HepG2 (cell line): Measurements from ENCODE around the gene ENO2. TPM values are rescaled to one million over a fixed set of nuclear protein-coding genes. Genes with fewer than 3 reads are reported as not detected.

Experiments used
- EHMT2 ChIP-seq: fragments of 200-600 bp; sonication (generic); IDR thresholded peaks from 2 replicates; pipeline ENCODE4 v1.7.0; 2017; ENCODE audit warnings: antibody characterized with exemption, low read depth, low read length, borderline replicate concordance
- GTF3A ChIP-seq: sonication (generic); formaldehyde crosslinking; conservative IDR thresholded peaks from 2 replicates; pipeline ENCODE4 v1.4.0; 2020; ENCODE audit warnings: mild to moderate bottlenecking, missing genetic modification reagents
- MIER3 ChIP-seq: IDR thresholded peaks from 2 replicates; pipeline ENCODE4 v1.6.1; 2016; ENCODE audit warnings: missing compliant biosample characterization, borderline replicate concordance
- MLXIP ChIP-seq: sonication (generic); formaldehyde crosslinking; IDR thresholded peaks from 2 replicates; pipeline ENCODE4 v1.9.0; 2021; ENCODE audit warnings: missing genetic modification reagents, borderline replicate concordance
- NFATC3 ChIP-seq: sonication (generic); formaldehyde crosslinking; IDR thresholded peaks from 2 replicates; pipeline ENCODE4 v1.5.1; 2020; ENCODE audit warnings: mild to moderate bottlenecking, missing genetic modification reagents
- PHF5A ChIP-seq: IDR thresholded peaks from one replicate; pipeline ENCODE4 v1.6.1; 2018; ENCODE audit warnings: low read depth, missing genetic modification reagents; ENCODE audit not compliant: unreplicated experiment
- THRA ChIP-seq: sonication (generic); formaldehyde crosslinking; IDR thresholded peaks from 2 replicates; pipeline ENCODE4 v1.4.0; 2020; ENCODE audit warnings: missing genetic modification reagents, borderline replicate concordance
- ZBED4 ChIP-seq: sonication (generic); formaldehyde crosslinking; IDR thresholded peaks from 2 replicates; pipeline ENCODE4 v1.4.0; 2020; ENCODE audit warnings: missing genetic modification reagents, borderline replicate concordance
- ZBTB20 ChIP-seq: sonication (generic); formaldehyde crosslinking; IDR thresholded peaks from 2 replicates; pipeline ENCODE4 v1.8.1; 2023; ENCODE audit warnings: missing genetic modification reagents, low read depth, mild to moderate bottlenecking, borderline replicate concordance
- ZHX2 ChIP-seq, 2 experiments: sonication (generic) in 1 of 2; formaldehyde crosslinking in 1 of 2; IDR thresholded peaks; 2 replicates each; pipeline versions ENCODE4 v1.6.1 to v1.9.0; 2014 to 2022; ENCODE audit warnings: antibody characterized with exemption in 1 of 2, borderline replicate concordance in 1 of 2, inconsistent platforms in 1 of 2, low read depth in 1 of 2, missing genetic modification reagents in 1 of 2
- ZNF232 ChIP-seq: sonication (generic); formaldehyde crosslinking; IDR thresholded peaks from 2 replicates; pipeline ENCODE4 v1.4.0; 2020; ENCODE audit warnings: missing genetic modification reagents, borderline replicate concordance
- ZNF572 ChIP-seq: sonication (generic); formaldehyde crosslinking; IDR thresholded peaks from 2 replicates; pipeline ENCODE4 v1.5.1; 2020; ENCODE audit warnings: mild to moderate bottlenecking, missing genetic modification reagents
- polyA plus RNA-seq, 8 experiments: library from polyadenylated mRNA; depleted of rRNA in 3 of 8; stranded (reverse) in 7 of 8; unstranded in 1 of 8; fragments of >200 nt; fragmentation: Illumina TruSeq in 4 of 8; extraction: Trizol in 4 of 8; gene quantifications; 2 replicates each; pipeline versions ENCODE4 v1.2.1 to v1.2.3, GENCODE V29; 2011 to 2016; ENCODE audit warnings: low read depth in 4 of 8, missing spikeins in 1 of 8, mixed read lengths in 1 of 8; ENCODE audit not compliant: insufficient read depth in 1 of 8
- total RNA-seq, 5 experiments: library from RNA; depleted of rRNA; stranded (reverse); fragments of >200 nt; fragmentation: Illumina TruSeq; extraction: Trizol; gene quantifications; 2 replicates each; pipeline ENCODE4 v1.2.3, GENCODE V29; 2016; ENCODE audit warnings: low read depth in 1 of 5

Gene ENO2
- total and polyA plus RNA-seq, 2 of the 13 experiments (the other 11 are each of a cell fraction or from before 2014, with no cell fraction given): 19.3 to 136 TPM

GRCh38 chr12:6937481-6938352 lies 23.3 kb downstream of the ENO2 start (continued):
- TF ChIP-seq ZHX2 (IDR thresholded peaks at IDR 0.05; ENCODE audit: low read depth): peak; percentile 93
- TF ChIP-seq ZHX2 (CRISPR knock-in tag; IDR thresholded peaks at IDR 0.05; ENCODE audit: borderline replicate concordance): no peak
- peak; percentile 97 for TF ChIP-seq PHF5A (CRISPR knock-in tag)
- no peak for TF ChIP-seq GTF3A (CRISPR knock-in tag)
- TF ChIP-seq THRA (CRISPR knock-in tag): 0 out of 2 replicates have a peak, but pooled peaks have one; percentile 16
- peak; percentile 67; the same call in 1 of the 2 replicates for TF ChIP-seq ZNF232 (CRISPR knock-in tag)
- peak; percentile 95 for TF ChIP-seq MIER3
- no peak for TF ChIP-seq MLXIP (CRISPR knock-in tag)
- peak; percentile 73; the same call in 1 of the 2 replicates for TF ChIP-seq ZBED4 (CRISPR knock-in tag)
- no peak for TF ChIP-seq EHMT2
- TF ChIP-seq ZNF572 (CRISPR knock-in tag): peak; percentile 35; the same call in 1 of the 2 replicates
- 0 out of 2 replicates have a peak, but pooled peaks have one; percentile 56 for TF ChIP-seq NFATC3 (CRISPR knock-in tag)
- no peak for TF ChIP-seq ZBTB20 (CRISPR knock-in tag)
